GM21576 (cell line): Measurements from ENCODE around the gene SNX7.

ENCODE experiments used
- ATAC-seq: cut with Tn5 transposase; IDR thresholded peaks from one replicate; pipeline ENCODE4 v1.9.1; 2021; ENCODE audit warnings: mild to moderate bottlenecking, moderate library complexity; ENCODE audit not compliant: unreplicated experiment

Gene SNX7

GRCh38 chr1:98763488-98764150 lies 102.1 kb downstream of the SNX7 start:
- no peak for ATAC-seq

- no peak for ATAC-seq
Measured at GRCh38 chr1:98764485-98764884, 103.0 kb downstream of the SNX7 start.

GRCh38 chr1:98766255-98766654 lies 104.7 kb downstream of the SNX7 start:
- ATAC-seq = peak; percentile 89

- ATAC-seq = no peak
Measured at GRCh38 chr1:98769162-98769561, 107.6 kb downstream of the SNX7 start.

- no peak for ATAC-seq
Measured at GRCh38 chr1:98781906-98782305, 120.4 kb downstream of the SNX7 start.

- no peak for ATAC-seq
Measured at GRCh38 chr1:98783821-98784220, 122.3 kb downstream of the SNX7 start.

GRCh38 chr1:98791498-98791897 lies 130.0 kb downstream of the SNX7 start:
- ATAC-seq = no peak

- no peak for ATAC-seq
Measured at GRCh38 chr1:98792123-98792522, 130.6 kb downstream of the SNX7 start.

- no peak for ATAC-seq
Measured at GRCh38 chr1:98793136-98793535, 131.6 kb downstream of the SNX7 start.

- ATAC-seq = peak; percentile 98
Measured at GRCh38 chr1:98794196-98794886, 132.8 kb downstream of the SNX7 start.

- ATAC-seq = no peak
Measured at GRCh38 chr1:98796049-98796448, 134.5 kb downstream of the SNX7 start.

GRCh38 chr1:98797506-98797905 lies 136.0 kb downstream of the SNX7 start:
- no peak for ATAC-seq
